ENCODE measurements around the gene PTPN13.
"Not testable (repeated sequence)": the region's sequence is repeated elsewhere in the genome, so short reads cannot be mapped to it uniquely, and the experiment has no call there.

PTPN13 gene

DNA sequence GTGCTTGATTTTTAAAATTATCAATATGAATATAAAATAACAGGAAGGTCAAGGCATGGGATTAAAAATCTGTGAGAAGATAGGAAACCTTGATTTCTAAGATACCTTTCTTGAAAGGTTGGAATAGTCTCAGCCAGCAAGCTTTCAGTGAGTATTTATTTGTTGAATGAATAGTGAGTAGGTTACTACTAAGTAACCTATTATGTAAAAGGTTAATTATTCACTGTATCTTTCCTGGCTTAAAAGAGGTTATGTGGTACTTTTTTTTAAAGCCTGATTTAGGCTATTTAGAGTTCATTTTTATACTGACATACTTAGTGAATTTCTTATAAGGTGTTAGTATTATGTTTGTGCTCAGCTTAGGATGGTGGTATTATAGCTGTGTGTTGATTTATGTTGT lies 123.5 kb downstream of the PTPN13 start:
- no peak for DNase-seq (ENCODE audit: low read depth, low spot score)

- no peak for DNase-seq (ENCODE audit: low read depth, low spot score)
Measured at GRCh38 chr4:86718152-86718551, 124.0 kb downstream of the PTPN13 start.

DNA sequence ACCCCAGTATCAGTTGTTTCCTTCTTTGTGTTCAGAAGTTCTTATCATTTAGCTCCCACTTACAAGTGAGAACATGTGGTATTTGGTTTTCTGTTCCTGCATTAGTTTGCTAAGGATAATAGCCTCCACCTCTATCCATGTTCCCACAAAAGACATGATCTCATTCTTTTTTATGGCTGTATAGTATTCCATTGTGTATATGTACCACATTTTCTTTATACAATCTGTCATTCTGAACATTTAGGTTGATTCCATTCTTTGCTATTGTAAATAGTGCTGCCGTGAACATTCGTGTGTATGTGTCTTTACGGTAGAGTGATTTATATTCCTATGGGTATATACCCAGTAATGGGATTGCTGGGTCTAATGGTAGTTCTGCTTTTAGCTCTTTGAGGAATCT lies 125.0 kb downstream of the PTPN13 start:
- DNase-seq (ENCODE audit: low read depth, low spot score) = not testable (repeated sequence)

DNA sequence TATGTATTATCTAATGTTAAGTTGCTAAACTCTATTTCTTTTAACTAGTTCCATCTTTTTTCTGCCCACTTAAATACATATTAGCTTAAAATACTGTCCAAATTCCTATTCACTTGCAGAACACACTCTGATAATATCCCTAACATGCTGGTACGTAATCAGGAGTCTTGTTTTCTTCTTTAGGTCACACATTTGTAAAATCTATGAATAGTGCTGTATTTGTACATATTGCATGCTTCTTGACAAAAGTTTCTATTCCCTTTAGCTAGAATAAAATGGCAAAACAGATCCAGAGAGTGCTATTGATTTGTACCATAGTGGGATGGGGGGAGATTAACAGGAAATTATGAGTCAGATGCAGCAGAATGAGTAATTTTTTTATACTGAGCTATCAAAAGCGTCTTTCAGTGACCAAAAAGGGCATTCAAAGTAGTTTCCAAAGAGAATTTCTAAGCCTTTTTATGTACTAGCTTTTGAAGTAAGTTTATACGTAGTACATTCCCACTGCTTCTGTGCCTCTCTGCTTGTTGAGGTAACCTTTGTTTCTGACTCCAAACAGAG lies 126.5 kb downstream of the PTPN13 start:
- DNase-seq (ENCODE audit: low read depth, low spot score) = no peak

- no peak for DNase-seq (ENCODE audit: low read depth, low spot score)
Measured at GRCh38 chr4:86721412-86721811, 127.3 kb downstream of the PTPN13 start.

GRCh38 chr4:86730310-86730709 lies 136.2 kb downstream of the PTPN13 start:
- DNase-seq (ENCODE audit: low read depth, low spot score) = no peak

GRCh38 chr4:86737244-86737643 lies 143.1 kb downstream of the PTPN13 start:
- no peak for DNase-seq (ENCODE audit: low read depth, low spot score)

GRCh38 chr4:86741846-86742245 lies 147.7 kb downstream of the PTPN13 start:
- DNase-seq (ENCODE audit: low read depth, low spot score) = no peak

- DNase-seq (ENCODE audit: low read depth, low spot score) = no peak
Measured at GRCh38 chr4:86744570-86744969, 150.5 kb downstream of the PTPN13 start.

- DNase-seq (ENCODE audit: low read depth, low spot score) = no peak
Measured at GRCh38 chr4:86749121-86749520, 155.0 kb downstream of the PTPN13 start.

- no peak for DNase-seq (ENCODE audit: low read depth, low spot score)
Measured at GRCh38 chr4:86755388-86755787, 161.3 kb downstream of the PTPN13 start.

GRCh38 chr4:86757468-86757867 lies 163.4 kb downstream of the PTPN13 start:
- no peak for DNase-seq (ENCODE audit: low read depth, low spot score)

GRCh38 chr4:86759298-86759697 lies 165.2 kb downstream of the PTPN13 start:
- DNase-seq (ENCODE audit: low read depth, low spot score) = no peak

- DNase-seq (ENCODE audit: low read depth, low spot score) = no peak
Measured at GRCh38 chr4:86762649-86763048, 168.5 kb downstream of the PTPN13 start.

GRCh38 chr4:86769794-86770193 lies 175.7 kb downstream of the PTPN13 start:
- DNase-seq (ENCODE audit: low read depth, low spot score) = no peak

GRCh38 chr4:86771141-86771540 lies 177.0 kb downstream of the PTPN13 start:
- DNase-seq (ENCODE audit: low read depth, low spot score) = no peak

- no peak for DNase-seq (ENCODE audit: low read depth, low spot score)
Measured at GRCh38 chr4:86775061-86775460, 180.9 kb downstream of the PTPN13 start.

DNA sequence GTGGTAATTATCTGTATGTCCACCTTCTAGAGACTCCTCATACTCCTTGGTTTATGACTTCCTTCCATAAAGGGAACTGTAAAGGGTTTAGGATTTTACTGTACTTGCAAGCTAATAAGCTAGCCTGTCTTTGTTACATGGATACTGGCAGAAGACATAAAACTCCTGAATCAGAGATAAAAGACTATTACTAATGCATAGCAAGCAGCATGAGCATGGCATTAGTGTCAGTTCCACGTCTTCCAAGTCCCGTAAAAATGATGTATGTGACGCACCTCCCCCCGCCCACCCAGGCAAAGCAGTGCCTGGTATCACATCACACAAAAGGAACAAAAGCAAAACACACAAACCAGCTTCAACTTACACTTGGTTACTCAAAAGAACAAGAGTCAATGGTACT lies 184.1 kb downstream of the PTPN13 start:
- no peak for DNase-seq (ENCODE audit: low read depth, low spot score)

DNA sequence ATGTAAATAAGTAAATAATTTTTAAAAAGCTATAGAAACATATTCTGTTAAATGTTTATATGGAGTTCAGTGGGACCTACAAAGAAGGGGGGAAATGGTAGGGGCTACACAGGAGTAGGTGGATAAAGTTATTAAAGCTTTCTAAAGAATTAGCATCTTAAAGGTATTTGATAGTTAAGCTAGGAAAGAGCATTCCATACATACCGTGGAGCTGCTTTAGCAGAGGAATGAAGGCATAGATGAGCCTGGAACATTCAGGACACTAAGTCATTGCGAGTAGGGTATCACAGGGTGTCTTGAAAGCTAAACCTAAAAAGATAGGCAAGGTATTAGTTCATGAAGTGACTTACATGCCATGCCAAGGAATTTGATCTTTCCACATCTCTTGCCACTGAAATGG lies 194.7 kb downstream of the PTPN13 start:
- DNase-seq (ENCODE audit: low read depth, low spot score) = no peak

GRCh38 chr4:86791126-86791525 lies 197.0 kb downstream of the PTPN13 start:
- DNase-seq (ENCODE audit: low read depth, low spot score) = no peak

DNA sequence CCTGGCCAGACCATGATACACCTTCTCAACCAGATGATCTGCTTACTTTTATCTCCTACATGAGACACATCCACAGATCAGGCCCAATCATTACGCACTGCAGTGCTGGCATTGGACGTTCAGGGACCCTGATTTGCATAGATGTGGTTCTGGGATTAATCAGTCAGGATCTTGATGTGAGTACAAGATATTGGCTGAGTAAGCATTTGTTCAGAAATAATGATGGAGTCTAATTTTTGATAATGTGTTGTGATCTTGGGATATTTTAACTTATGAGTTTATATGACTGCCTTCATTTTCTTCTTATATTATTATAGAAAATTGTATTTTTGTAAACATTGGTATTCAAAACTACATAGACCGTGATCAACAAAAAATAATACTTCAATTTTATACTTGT lies 215.7 kb downstream of the PTPN13 start:
- DNase-seq (ENCODE audit: low read depth, low spot score) = no peak

DNA sequence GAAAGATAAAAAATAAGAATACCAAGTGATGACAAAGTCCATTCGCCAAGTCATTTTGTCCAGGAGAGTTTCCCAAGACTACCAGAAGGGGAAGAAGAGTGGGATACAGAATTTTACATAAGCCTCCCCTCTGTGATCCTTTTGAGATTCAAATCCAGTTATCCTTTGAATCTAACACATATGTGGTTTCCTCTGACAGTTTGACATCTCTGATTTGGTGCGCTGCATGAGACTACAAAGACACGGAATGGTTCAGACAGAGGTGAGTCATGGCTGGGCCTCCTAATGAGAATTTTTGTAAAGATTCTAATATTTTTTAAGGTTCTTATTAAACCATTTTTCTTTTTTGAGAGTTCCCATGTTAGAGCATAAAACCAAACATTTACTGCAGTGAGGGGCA lies 216.7 kb downstream of the PTPN13 start:
- no peak for DNase-seq (ENCODE audit: low read depth, low spot score)

GRCh38 chr4:86815653-86816052 lies 221.5 kb downstream of the PTPN13 start:
- DNase-seq (ENCODE audit: low read depth, low spot score) = no peak

DNA sequence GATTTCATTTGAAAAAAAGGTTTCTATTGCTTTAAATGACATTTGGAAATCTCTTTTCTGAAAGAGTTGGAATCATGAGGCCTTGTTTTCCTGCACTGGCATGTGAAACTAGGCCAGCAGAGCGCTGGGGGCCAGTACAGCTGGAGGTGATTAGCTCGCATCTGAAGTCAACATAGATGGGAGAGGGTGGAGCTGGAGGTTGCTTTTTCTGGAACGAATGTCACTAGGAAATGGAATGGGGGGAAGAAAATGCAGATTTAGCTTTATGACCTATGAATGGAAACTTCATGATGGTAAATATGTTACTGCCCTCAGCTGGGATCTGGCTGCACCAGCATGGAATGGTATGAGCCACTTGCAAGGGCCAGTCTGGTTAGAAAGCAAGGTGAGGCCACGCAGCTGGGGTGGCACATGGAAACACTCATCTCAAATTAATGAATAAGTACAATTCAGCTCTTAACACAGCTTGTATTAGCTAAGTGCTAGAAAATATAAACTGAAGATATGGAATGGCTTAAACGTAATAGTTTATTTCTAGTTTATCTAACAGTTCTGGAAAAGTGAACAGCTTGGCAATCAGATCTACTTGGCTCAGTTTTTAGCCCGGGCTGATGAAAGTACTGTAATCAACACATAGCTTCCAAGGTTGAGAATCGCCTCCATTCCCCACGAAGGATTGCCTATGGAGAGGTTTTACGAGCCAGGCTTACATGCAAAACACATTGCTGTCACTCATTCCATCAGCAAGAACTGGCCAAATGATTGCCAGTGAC lies 222.6 kb downstream of the PTPN13 start:
- no peak for DNase-seq (ENCODE audit: low read depth, low spot score)
